Ascending aorta (tissue), 2 donors: ENCODE measurements around the gene HES3. TPM values are rescaled to one million over a fixed set of nuclear protein-coding genes. Genes with fewer than 3 reads are reported as not detected.

Experiments
- DNase-seq, 2 donors: peaks; one replicate each; pipeline ENCODE4 v3.0.0-alpha.2; 2019; ENCODE audit warnings: low spot score in 2 of 2
- H3K27ac ChIP-seq, 2 donors: fragments of 200-600 bp; sonication (generic); one replicate each; pipeline ENCODE4 v1.5.1; 2016 to 2017; ENCODE audit warnings: mild to moderate bottlenecking in 1 of 2
- H3K27me3 ChIP-seq: fragments of 200-600 bp; sonication (generic); one replicate; pipeline ENCODE4 v1.5.1; 2017
- H3K36me3 ChIP-seq, 2 donors: fragments of 200-600 bp; sonication (generic); one replicate each; pipeline ENCODE4 v1.5.1; 2016
- H3K4me1 ChIP-seq, 2 donors: fragments of 200-600 bp; sonication (generic); one replicate each; pipeline ENCODE4 v1.5.1; 2016 to 2017; ENCODE audit warnings: mild to moderate bottlenecking in 1 of 2
- H3K4me3 ChIP-seq, 2 donors: fragments of 200-600 bp; sonication (generic); one replicate each; pipeline ENCODE4 v1.5.1; 2016 to 2017; ENCODE audit warnings: mild to moderate bottlenecking in 1 of 2
- H3K9me3 ChIP-seq, 2 donors: fragments of 200-600 bp; sonication (generic); one replicate each; pipeline ENCODE4 v1.5.1; 2016
- CTCF ChIP-seq, 3 experiments: fragments of 200-600 bp in 2 of 3; fragments of 450-650 bp in 1 of 3; sonication (generic) in 2 of 3; IDR thresholded peaks; one replicate each; pipeline ENCODE4 v1.5.1; 2016 to 2019; ENCODE audit warnings: antibody characterized with exemption in 3 of 3, mild to moderate bottlenecking in 1 of 3, moderate library complexity in 1 of 3
- intact Hi-C: fragments of 100-400 bp; cut with DNase I; formaldehyde crosslinking; loops from one replicate; pipeline ENCODE4 v1.15.1; 2023
- total RNA-seq: library from RNA; depleted of rRNA; stranded (reverse); fragments of >200 nt; gene quantifications from one replicate; pipeline ENCODE4 v1.1.0, GENCODE V29; 2016

The HES3 gene
- total RNA-seq, 1 donor from 2014 or later: not detected

- DNase-seq: no peak
- H3K36me3 ChIP-seq: peaks cover 0 to under 1% of the 10 kb centered on the region in 2 donors
- no peaks in the 10 kb centered on the region for H3K9me3 ChIP-seq
- H3K4me3 ChIP-seq: no peak overlapping the region
- peak overlapping the region in 1 of 2 donors; percentile 29 for H3K27ac ChIP-seq
- intact Hi-C loops: no loop called here
- no peak for TF ChIP-seq CTCF (IDR thresholded peaks at IDR 0.05)
- no peaks in the 10 kb centered on the region for H3K27me3 ChIP-seq
- peaks cover 7 to 15% of the 10 kb centered on the region in 2 donors for H3K4me1 ChIP-seq
Measured at GRCh38 chr1:6288026-6288425, 44.0 kb downstream of the HES3 start.

- Histone ChIP-seq H3K36me3 (peaks cover 0 to 4% of the 10 kb centered on the region in 2 donors), H3K27ac (no peak overlapping the region), H3K9me3 (no peaks in the 10 kb centered on the region), H3K4me3 (no peak overlapping the region), H3K4me1 (peaks cover 7 to 15% of the 10 kb centered on the region in 2 donors), H3K27me3 (no peaks in the 10 kb centered on the region)
- intact Hi-C loops: no loop called here
- TF ChIP-seq CTCF (IDR thresholded peaks at IDR 0.05): no peak
- no peak for DNase-seq
Measured at GRCh38 chr1:6288665-6289064, 44.7 kb downstream of the HES3 start.

- H3K36me3 ChIP-seq: peaks cover 0 to 14% of the 10 kb centered on the region in 2 donors
- H3K27ac ChIP-seq: no peak overlapping the region
Measured at GRCh38 chr1:6292102-6292501, 48.1 kb downstream of the HES3 start.

GRCh38 chr1:6294080-6294889 is 50.3 kb downstream of the HES3 start:
- no peaks in the 10 kb centered on the region for H3K4me1 ChIP-seq

More at GRCh38 chr1:6292102-6292501, 48.1 kb downstream of the HES3 start:
- intact Hi-C loops: no loop called here
- Histone ChIP-seq H3K4me3 (no peak overlapping the region), H3K4me1 (peaks cover 7 to 14% of the 10 kb centered on the region in 2 donors), H3K27me3 (no peaks in the 10 kb centered on the region), H3K9me3 (no peaks in the 10 kb centered on the region)
- TF ChIP-seq CTCF (IDR thresholded peaks at IDR 0.05): no peak
- no peak for DNase-seq

GRCh38 chr1:6294890-6295556 is 51.0 kb downstream of the HES3 start:
- no peak for DNase-seq
- H3K9me3 ChIP-seq: no peaks in the 10 kb centered on the region
- H3K36me3 ChIP-seq: peaks cover 0 to 14% of the 10 kb centered on the region in 2 donors
- no peak for TF ChIP-seq CTCF (IDR thresholded peaks at IDR 0.05)
- H3K4me1 ChIP-seq: no peaks in the 10 kb centered on the region
- intact Hi-C loops: no loop called here
- H3K27ac ChIP-seq: no peak overlapping the region
- no peak overlapping the region for H3K4me3 ChIP-seq
- no peaks in the 10 kb centered on the region for H3K27me3 ChIP-seq

More at GRCh38 chr1:6294080-6294889, 50.3 kb downstream of the HES3 start:
- H3K27ac ChIP-seq: no peak overlapping the region
- H3K36me3 ChIP-seq: peaks cover 0 to 14% of the 10 kb centered on the region in 2 donors
- no peaks in the 10 kb centered on the region for H3K27me3 ChIP-seq
- intact Hi-C loops: no loop called here
- no peak for DNase-seq
- no peak overlapping the region for H3K4me3 ChIP-seq
- TF ChIP-seq CTCF (IDR thresholded peaks at IDR 0.05): no peak
- H3K9me3 ChIP-seq: no peaks in the 10 kb centered on the region

Other genes with a start within 250 kb of the HES3 start
- gene KCNAB2, start 198.3 kb upstream of the HES3 start, total RNA-seq: 17.9 TPM
- gene CHD5, start 63.9 kb upstream of the HES3 start, total RNA-seq: 4.0 TPM
- 88.8 TPM for gene RPL22, start 44.6 kb upstream of the HES3 start, total RNA-seq
- 81.1 TPM for gene RNF207, start 38.1 kb upstream of the HES3 start, total RNA-seq
- 96.7 TPM for gene ICMT, start 8.2 kb upstream of the HES3 start, total RNA-seq
- gene GPR153, start 16.9 kb downstream of the HES3 start, total RNA-seq: 24.3 TPM
- 16.1 TPM for gene ACOT7, start 149.6 kb downstream of the HES3 start, total RNA-seq
- gene HES2, start 175.7 kb downstream of the HES3 start, total RNA-seq: not detected
- 2.2 TPM for gene ESPN, start 180.6 kb downstream of the HES3 start, total RNA-seq
- 18.0 TPM for gene TNFRSF25, start 222.0 kb downstream of the HES3 start, total RNA-seq
- gene PLEKHG5, start 247.5 kb downstream of the HES3 start, total RNA-seq: 11.4 TPM